Adrenal gland (tissue), 5 donors: ENCODE results near the gene SYNE1.

ENCODE experiments used
- POLR2A ChIP-seq, 2 donors: fragments of 450-650 bp; IDR thresholded peaks; one replicate each; pipeline ENCODE4 v1.6.1; 2017; ENCODE audit warnings: antibody characterized with exemption in 2 of 2, mild to moderate bottlenecking in 2 of 2, moderate library complexity in 1 of 2
- TF ChIP-seq, protein P1 (sequence below), 6 experiments: fragments of 450-650 bp in 4 of 6; fragments of 200-600 bp in 2 of 6; sonication (generic) in 1 of 6; IDR thresholded peaks; 1 replicate in 5 of 6; 2 replicates in 1 of 6; pipeline versions ENCODE4 v1.5.1 to v1.8.0; 2016 to 2021; ENCODE audit warnings: antibody characterized with exemption in 6 of 6, mild to moderate bottlenecking in 2 of 6, moderate library complexity in 1 of 6
- donor health status: DM: no; HTN: no; CAD: no.

DNA sequence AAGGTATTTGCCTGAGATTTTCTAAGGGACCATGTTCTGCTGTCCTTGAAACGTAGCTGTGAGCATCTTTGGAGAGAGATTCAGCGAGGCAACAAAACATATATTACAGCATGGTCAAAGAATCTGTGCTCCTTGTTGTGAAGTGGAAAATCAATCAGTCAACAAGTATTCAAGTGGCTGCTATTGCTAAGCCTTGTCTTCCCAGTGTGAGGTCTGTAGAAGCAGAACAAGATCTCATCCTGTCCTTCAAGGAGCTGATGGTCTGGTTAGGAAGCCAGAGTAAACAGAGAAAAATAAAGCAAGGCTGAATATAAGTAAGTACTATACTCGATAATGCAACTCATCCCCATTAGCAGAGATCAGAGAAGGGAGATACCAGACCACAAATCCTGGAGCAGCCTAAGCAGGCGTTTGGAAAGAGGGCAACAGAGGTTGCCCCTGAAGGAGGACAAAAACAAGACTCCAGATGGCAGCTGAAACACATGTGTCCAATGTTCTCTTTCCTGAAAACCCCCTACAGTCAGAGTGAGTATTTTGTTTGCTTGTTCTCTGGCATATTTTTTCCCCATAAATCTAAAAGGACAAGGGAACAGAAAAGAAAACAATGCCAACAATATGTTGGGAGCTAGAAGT, 392.0 kb downstream of the SYNE1 start:
- TF ChIP-seq, protein P1, sequence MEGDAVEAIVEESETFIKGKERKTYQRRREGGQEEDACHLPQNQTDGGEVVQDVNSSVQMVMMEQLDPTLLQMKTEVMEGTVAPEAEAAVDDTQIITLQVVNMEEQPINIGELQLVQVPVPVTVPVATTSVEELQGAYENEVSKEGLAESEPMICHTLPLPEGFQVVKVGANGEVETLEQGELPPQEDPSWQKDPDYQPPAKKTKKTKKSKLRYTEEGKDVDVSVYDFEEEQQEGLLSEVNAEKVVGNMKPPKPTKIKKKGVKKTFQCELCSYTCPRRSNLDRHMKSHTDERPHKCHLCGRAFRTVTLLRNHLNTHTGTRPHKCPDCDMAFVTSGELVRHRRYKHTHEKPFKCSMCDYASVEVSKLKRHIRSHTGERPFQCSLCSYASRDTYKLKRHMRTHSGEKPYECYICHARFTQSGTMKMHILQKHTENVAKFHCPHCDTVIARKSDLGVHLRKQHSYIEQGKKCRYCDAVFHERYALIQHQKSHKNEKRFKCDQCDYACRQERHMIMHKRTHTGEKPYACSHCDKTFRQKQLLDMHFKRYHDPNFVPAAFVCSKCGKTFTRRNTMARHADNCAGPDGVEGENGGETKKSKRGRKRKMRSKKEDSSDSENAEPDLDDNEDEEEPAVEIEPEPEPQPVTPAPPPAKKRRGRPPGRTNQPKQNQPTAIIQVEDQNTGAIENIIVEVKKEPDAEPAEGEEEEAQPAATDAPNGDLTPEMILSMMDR (IDR thresholded peaks at IDR 0.05): no peak
- no peak for TF ChIP-seq POLR2A (IDR thresholded peaks at IDR 0.05)
